GM12892 (cell line): ENCODE results near the gene RFX8.

Experiments used
- POLR2A ChIP-seq: IDR thresholded peaks from 2 replicates; pipeline ENCODE4 v1.6.1; 2011; ENCODE audit warnings: low read depth, low read length, control low read depth
- POLR2AphosphoS5 ChIP-seq: IDR thresholded peaks from 2 replicates; pipeline ENCODE4 v1.6.1; 2011; ENCODE audit warnings: low read depth, low read length, control low read depth
- TAF1 ChIP-seq: IDR thresholded peaks from 2 replicates; pipeline ENCODE4 v1.6.1; 2011; ENCODE audit warnings: low read depth, mild to moderate bottlenecking, control low read depth, low read length, borderline replicate concordance

DNA sequence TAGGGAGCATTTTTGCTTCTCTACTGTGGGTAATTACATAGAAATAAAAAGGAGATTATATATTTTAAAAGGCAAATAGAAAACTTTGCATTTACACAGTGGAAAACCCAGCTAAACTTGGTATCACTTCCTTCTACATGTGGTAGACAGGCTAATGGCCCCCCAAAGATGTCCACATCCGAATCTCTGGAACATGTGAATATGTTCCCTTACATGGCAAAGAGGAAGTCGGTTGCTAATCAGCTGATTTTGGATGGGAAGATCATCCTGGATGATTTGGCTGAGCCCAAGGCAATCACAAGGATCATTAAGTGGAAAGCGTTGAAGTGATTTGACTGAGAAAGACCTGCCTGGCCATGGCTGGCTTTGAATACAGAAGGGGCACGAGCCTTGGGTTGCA is 113.8 kb downstream of the RFX8 start:
- TF ChIP-seq POLR2A (no peak), POLR2AphosphoS5 (no peak), TAF1 (no peak)
